GF-D8 (cell line): ENCODE results near the gene GSAP.
A peak's percentile ranks its signal among the peaks of the same experiment; 100 is the strongest.

Experiments
- DNase-seq: peaks from one replicate; lab custom pipeline; 2025; lab: John Stamatoyannopoulos, UW

Gene GSAP

GRCh38 chr7:77434570-77435275 is 18.6 kb upstream of the GSAP start:
- no peak for DNase-seq

DNA sequence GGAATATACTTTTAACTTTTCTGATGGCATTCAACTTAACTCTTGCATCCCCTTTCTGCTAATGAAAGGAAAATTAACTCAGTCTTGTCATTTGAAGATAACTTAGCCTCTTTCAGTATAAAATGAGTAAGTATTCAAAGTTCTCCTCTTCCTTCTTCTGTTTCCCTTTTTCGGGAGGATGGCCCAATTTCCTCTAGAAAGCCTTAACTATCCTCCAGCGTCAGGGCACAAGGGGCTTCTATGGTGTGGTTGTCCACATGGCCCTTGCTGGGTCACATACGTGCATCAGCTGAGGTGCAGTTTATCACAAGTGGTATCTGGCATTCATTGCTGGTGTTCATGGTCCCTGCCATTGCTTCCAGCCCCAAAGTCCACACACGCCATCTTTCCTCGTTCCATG is 17.8 kb upstream of the GSAP start:
- no peak for DNase-seq

DNA sequence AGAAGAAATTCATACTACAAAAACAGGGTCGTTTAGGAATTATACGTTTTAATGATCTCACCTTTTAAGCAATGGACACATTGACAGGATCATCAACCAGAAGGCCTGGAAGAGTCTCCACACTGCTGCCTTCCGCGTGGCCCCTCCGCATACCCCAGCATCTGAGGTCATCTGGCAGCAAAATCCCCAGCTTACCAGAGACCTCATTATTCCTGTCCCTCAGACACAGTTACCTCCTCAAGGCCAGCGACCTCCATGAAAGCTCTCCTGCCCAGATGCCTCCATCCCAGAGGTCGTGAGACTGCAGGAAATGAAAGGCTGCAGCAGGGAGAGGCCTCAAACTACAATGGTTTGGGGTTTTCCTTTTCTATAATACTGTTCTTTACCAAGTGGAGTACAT is 14.8 kb upstream of the GSAP start:
- DNase-seq, result no peak

GRCh38 chr7:77428777-77429231 is 12.7 kb upstream of the GSAP start:
- no peak for DNase-seq

DNA sequence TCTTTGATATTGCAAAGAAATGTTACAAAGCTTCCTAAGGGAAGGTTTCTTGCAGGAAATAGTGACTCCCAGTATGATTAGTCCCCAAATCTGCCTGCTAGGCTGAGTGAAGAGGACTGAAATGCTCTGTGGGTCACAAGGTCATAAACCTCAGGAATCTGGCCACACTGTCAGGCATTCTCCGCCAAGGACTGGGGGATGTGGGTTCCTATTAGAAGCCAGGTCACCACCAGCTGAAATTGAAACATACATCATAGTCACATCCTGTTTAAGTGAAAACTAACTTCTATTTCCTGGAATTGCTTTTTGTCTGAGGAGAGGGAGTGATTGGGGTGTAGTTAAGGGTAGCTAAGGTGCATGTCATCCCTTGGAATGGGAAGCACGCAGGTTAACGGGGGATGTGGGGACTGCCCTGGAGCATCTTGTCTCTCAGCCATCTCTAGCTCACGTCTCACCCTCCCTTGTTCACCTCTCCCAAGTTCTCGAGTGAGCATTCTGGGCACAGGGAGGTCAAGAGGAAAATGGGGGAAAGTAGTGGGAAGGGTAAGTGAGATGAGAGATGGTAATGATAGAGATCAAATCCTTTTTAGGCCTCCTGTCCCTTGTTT is 12.0 kb upstream of the GSAP start:
- no peak for DNase-seq

DNA sequence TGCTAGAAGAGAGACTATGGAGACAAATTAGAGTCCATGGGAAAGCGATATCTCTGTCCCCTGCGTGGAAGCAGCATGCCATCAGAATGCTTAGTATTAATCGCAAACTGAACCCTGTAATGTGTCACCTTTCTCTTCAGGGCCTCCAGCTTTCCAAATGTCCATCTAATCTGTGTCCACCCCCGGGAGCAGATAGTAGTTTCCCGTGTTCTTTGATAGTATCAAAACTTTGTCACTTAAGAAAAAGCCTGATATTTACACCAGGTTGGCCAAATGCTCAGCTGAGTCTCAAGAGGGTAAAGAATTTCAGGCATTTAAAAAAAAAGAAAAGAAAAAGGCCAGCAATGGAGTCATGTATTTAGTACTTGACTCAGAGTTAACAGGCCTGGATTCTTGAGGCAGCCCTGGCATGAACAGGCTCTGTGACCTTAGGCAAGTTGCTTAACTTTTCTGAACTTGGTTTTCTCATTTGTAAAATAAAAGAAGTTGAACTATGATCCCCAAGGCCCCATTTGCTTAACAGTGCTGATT is 10.4 kb upstream of the GSAP start:
- no peak for DNase-seq

DNA sequence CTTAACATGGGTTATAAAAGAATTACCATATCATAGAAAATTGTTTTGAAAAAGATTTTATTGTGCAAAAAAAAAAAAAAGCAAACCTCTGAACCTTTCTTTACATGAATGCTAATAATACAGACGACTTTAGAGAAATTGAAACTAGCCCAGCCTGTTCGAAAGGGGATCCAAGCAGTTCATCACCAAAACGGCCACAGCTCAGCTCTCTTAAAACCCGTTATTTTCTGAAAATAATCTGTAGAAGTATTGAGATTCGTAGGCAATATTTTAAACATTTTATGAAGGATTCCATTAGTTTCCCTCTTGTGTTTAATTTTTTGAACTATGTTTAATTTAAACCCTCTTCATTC is 9.9 kb upstream of the GSAP start:
- no peak for DNase-seq

GRCh38 chr7:77425101-77426051 is 9.2 kb upstream of the GSAP start:
- no peak for DNase-seq

- DNase-seq, result no peak
Observed at GRCh38 chr7:77422500-77422899, 6.4 kb upstream of the GSAP start.

DNA sequence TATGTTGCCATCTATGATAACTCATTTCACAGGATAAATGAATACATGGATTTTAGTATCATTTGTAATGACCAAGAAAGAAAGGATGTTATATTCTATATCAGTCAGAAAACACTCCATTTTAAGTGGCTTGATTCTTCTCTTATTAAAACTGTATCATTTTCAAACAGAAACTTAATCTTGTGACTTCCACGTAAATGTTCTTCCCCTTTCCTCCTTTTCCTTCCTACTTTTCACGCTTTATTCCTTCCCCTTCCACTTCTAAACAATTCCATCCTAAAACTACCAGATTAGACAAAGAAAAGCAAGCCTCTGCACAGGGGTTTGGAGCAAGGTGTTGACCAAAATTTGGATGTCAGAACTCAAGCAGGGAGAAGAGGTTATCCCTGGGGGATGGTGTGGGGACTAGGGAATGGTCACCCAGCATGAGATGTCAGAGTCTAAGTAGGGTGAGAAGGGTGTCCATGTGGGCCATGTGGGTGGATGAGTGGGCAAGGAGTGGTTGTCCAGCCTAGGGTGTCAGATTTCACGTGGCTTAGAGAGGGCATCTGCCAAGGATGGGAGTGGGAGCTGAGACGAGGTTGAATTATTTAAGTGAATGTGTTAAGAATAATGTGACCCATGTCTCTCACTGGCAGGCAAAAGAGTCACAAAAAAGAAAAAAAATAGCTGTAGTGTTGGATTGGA is 5.0 kb upstream of the GSAP start:
- no peak for DNase-seq

DNA sequence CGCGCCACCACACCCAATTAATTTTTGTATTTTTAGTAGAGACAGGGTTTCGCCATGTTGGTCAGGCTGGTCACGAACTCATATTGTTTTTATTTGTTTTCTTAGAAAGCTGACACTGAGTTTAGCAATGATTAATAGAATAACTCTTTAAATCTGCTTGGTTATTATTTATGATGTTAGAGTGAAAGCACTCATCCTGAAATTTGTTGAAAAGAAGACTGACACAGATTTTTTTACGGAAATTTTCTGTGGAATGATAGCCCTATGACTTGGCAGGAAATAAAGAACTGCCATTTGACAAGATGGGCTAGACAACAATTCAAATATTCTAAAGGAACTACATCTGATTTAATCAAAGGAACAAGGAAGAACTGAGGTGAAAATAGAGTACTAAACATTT is 4.3 kb upstream of the GSAP start:
- no peak for DNase-seq

GRCh38 chr7:77419102-77419501 is 3.0 kb upstream of the GSAP start:
- no peak for DNase-seq

DNA sequence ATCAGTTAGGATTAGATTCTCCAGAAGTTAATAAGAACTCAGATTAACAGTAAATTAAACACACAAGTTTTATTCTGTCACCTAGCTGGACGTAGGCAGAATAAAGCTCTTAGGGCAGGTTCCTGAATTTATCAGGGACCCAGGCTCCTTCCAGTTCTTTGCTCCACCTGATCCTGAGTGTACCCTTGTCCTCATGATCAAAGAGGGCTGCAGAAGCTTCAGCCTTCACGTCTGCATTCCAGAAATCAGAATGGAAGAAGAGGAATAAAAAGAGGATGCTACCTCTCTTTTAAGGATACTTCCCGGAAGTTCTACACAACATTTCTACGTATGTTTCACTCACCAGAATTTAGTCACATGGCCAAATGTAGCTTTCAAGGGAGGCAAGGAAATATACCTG is 1.7 kb upstream of the GSAP start:
- DNase-seq, result no peak

GRCh38 chr7:77416621-77417371 is 647 bp upstream of the GSAP start:
- no peak for DNase-seq

DNA sequence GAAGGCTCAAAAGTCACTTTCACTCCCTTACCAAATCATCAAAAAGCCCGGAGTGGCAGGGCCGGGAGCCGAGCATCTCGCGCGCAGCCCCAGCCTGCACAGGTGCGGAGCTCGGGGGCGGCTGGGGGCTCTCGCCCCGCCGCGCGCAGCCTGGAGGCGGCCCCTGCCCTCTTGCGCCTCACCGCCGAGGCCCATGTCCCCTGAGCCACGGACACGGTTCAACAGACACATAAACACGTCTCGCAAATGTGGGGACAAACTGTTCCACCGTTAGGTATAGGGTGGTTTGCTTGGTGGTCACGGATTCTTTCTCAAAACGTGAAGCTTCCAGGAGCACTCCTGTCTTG is 700 bp downstream of the GSAP start:
- no peak for DNase-seq

- no peak for DNase-seq
Observed at GRCh38 chr7:77413861-77414424, 2.2 kb downstream of the GSAP start.

DNA sequence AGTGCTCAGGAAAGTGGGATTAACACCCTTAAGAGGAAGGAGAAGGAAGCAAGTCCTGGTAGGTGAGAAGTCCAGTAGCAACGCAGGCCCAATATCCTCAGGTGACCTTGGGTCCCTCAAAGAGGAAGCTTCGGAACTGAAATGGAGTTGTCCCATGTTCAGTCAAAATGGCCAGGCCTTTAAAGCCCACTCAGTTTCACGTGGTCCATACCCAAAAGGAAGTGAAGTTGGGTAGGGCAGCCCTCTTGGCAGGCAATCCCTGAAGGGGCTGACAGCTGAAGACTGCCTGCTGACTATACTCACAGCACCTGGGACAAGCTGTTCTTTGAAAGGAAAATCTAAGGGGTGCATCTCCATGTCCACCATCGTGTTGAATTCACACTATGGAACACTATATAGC is 3.0 kb downstream of the GSAP start:
- DNase-seq, result no peak

DNA sequence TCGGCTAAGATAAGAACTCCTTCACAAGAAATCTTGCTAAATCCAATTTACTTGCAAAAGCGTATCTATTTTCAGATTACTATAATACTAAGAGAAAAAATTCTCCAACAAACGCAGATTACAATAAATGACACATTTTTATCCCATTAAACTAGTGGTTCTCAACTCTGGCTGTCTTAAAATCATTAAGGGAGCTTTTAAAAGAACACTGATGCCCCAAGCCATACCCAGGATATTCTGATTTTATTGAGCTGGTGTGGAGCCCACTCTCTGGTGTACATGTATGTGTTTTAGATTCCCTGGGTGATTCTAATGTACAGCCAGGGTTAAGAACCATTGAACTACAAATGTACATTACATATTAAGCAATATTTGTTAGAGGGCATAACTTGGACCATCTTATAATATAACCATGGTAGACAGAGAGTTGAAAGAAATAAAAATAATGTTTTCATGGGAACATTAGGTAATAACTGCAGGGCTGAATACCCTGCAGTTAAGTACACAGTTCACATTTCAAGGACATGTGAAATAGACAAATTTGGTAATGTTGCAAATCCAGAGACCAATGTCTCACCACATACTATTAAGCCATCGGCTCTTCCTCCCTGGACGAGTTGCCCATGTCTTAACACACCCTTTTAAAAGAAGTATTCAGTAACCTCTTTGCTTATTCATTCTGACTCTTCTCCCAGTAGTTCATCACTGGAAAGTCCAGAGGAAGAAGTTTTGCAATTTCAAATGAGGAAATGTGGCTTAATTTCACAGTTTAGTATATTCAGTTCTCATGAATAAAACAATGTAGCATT is 6.2 kb downstream of the GSAP start:
- DNase-seq, result peak; percentile 91

GRCh38 chr7:77409005-77409738 is 7.0 kb downstream of the GSAP start:
- no peak for DNase-seq

- DNase-seq, result no peak
Observed at GRCh38 chr7:77407906-77408305, 8.2 kb downstream of the GSAP start.
